HepG2 (cell line): ENCODE results near the gene INSRR. TPM values are rescaled to one million over a fixed set of nuclear protein-coding genes. Genes with fewer than 3 reads are reported as not detected.

Experiments
- ATM ChIP-seq: fragments of 450-650 bp; IDR thresholded peaks from 2 replicates; pipeline ENCODE4 v1.7.1; 2017; ENCODE audit warnings: mild to moderate bottlenecking, borderline replicate concordance
- EP300 ChIP-seq, 3 experiments: sonication (generic) in 1 of 3; formaldehyde crosslinking in 1 of 3; IDR thresholded peaks; 2 replicates each; pipeline versions ENCODE4 v1.5.1 to v1.6.1; 2011 to 2020; ENCODE audit warnings: low read depth in 2 of 3, low read length in 2 of 3, borderline replicate concordance in 1 of 3, improper control_type of control experiment in 1 of 3, mild to moderate bottlenecking in 1 of 3, missing genetic modification reagents in 1 of 3, moderate library complexity in 1 of 3
- FOXC1 ChIP-seq: sonication (generic); formaldehyde crosslinking; IDR thresholded peaks from 2 replicates; pipeline ENCODE4 v1.8.0; 2022; ENCODE audit warnings: mild to moderate bottlenecking, missing genetic modification reagents, borderline replicate concordance
- HDAC1 ChIP-seq: sonication (generic); formaldehyde crosslinking; IDR thresholded peaks from 2 replicates; pipeline ENCODE4 v1.5.1; 2020; ENCODE audit warnings: mild to moderate bottlenecking, missing genetic modification reagents
- HDAC2 ChIP-seq: sonication (generic); formaldehyde crosslinking; IDR thresholded peaks from 2 replicates; pipeline ENCODE4 v1.4.0; 2020; ENCODE audit warnings: missing genetic modification reagents
- HIVEP1 ChIP-seq: sonication (generic); formaldehyde crosslinking; IDR thresholded peaks from 2 replicates; pipeline ENCODE4 v1.4.0; 2020; ENCODE audit warnings: mild to moderate bottlenecking, missing genetic modification reagents
- IRX3 ChIP-seq: sonication (generic); formaldehyde crosslinking; IDR thresholded peaks from 2 replicates; pipeline ENCODE4 v1.8.1; 2023; ENCODE audit warnings: mild to moderate bottlenecking, low read depth, missing genetic modification reagents, borderline replicate concordance
- KDM1A ChIP-seq: IDR thresholded peaks from 2 replicates; pipeline ENCODE4 v1.6.1; 2016; ENCODE audit warnings: missing compliant biosample characterization
- NCOR1 ChIP-seq: fragments of 200-600 bp; sonication (generic); IDR thresholded peaks from 2 replicates; pipeline ENCODE4 v1.7.0; 2017; ENCODE audit warnings: antibody characterized with exemption, low read length, borderline replicate concordance
- NFIB ChIP-seq: sonication (generic); formaldehyde crosslinking; IDR thresholded peaks from 2 replicates; pipeline ENCODE4 v1.9.0; 2021; ENCODE audit warnings: missing genetic modification reagents, mild to moderate bottlenecking, borderline replicate concordance
- NKX3-1 ChIP-seq: sonication (generic); formaldehyde crosslinking; IDR thresholded peaks from 2 replicates; pipeline ENCODE4 v1.5.0; 2020; ENCODE audit warnings: missing genetic modification reagents
- NR2F6 ChIP-seq, 2 experiments: IDR thresholded peaks; 2 replicates each; pipeline ENCODE4 v1.6.1; 2016; ENCODE audit warnings: antibody characterized with exemption in 1 of 2, mild to moderate bottlenecking in 1 of 2
- PHF21A ChIP-seq: sonication (generic); formaldehyde crosslinking; IDR thresholded peaks from 2 replicates; pipeline ENCODE4 v1.5.0; 2020; ENCODE audit warnings: mild to moderate bottlenecking, missing genetic modification reagents
- SNAI1 ChIP-seq: sonication (generic); formaldehyde crosslinking; IDR thresholded peaks from 2 replicates; pipeline ENCODE4 v1.5.0; 2020; ENCODE audit warnings: mild to moderate bottlenecking, missing genetic modification reagents, borderline replicate concordance
- SP4 ChIP-seq: sonication (generic); formaldehyde crosslinking; IDR thresholded peaks from 2 replicates; pipeline ENCODE4 v1.8.1; 2023; ENCODE audit warnings: mild to moderate bottlenecking, missing genetic modification reagents
- TBX3 ChIP-seq: fragments of 450-650 bp; IDR thresholded peaks from 2 replicates; pipeline ENCODE4 v1.6.1; 2017; ENCODE audit warnings: antibody characterized with exemption, mild to moderate bottlenecking, inconsistent platforms, borderline replicate concordance
- ZBTB3 ChIP-seq: sonication (generic); formaldehyde crosslinking; IDR thresholded peaks from 2 replicates; pipeline ENCODE4 v1.4.0; 2020; ENCODE audit warnings: low read depth, mild to moderate bottlenecking, moderate library complexity, missing genetic modification reagents, borderline replicate concordance
- ZFAT ChIP-seq: sonication (generic); formaldehyde crosslinking; conservative IDR thresholded peaks from 2 replicates; pipeline ENCODE4 v1.8.1; 2023; ENCODE audit warnings: missing genetic modification reagents, inconsistent platforms
- ZNF143 ChIP-seq: sonication (generic); formaldehyde crosslinking; IDR thresholded peaks from 2 replicates; pipeline ENCODE4 v1.4.0; 2020; ENCODE audit warnings: missing genetic modification reagents
- ZNF563 ChIP-seq: sonication (generic); formaldehyde crosslinking; IDR thresholded peaks from 2 replicates; pipeline ENCODE4 v1.8.0; 2022; ENCODE audit warnings: mild to moderate bottlenecking, moderate library complexity, missing genetic modification reagents
- ZNF792 ChIP-seq: IDR thresholded peaks from 2 replicates; pipeline ENCODE4 v1.6.1; 2016
- polyA plus RNA-seq, 8 experiments: library from polyadenylated mRNA; depleted of rRNA in 3 of 8; stranded (reverse) in 7 of 8; unstranded in 1 of 8; fragments of >200 nt; fragmentation: Illumina TruSeq in 4 of 8; extraction: Trizol in 4 of 8; gene quantifications; 2 replicates each; pipeline versions ENCODE4 v1.2.1 to v1.2.3, GENCODE V29; 2011 to 2016; ENCODE audit warnings: low read depth in 4 of 8, missing spikeins in 1 of 8, mixed read lengths in 1 of 8; ENCODE audit not compliant: insufficient read depth in 1 of 8
- total RNA-seq, 5 experiments: library from RNA; depleted of rRNA; stranded (reverse); fragments of >200 nt; fragmentation: Illumina TruSeq; extraction: Trizol; gene quantifications; 2 replicates each; pipeline ENCODE4 v1.2.3, GENCODE V29; 2016; ENCODE audit warnings: low read depth in 1 of 5
- TF ChIP-seq, protein P1 (sequence below): sonication (generic); formaldehyde crosslinking; IDR thresholded peaks from 2 replicates; pipeline ENCODE4 v1.4.0; 2020; ENCODE audit warnings: missing genetic modification reagents, borderline replicate concordance
- TF ChIP-seq, protein P2 (sequence below): sonication (generic); formaldehyde crosslinking; IDR thresholded peaks from 2 replicates; pipeline ENCODE4 v1.4.0; 2020; ENCODE audit warnings: missing genetic modification reagents, low read depth, mild to moderate bottlenecking, borderline replicate concordance
- TF ChIP-seq, protein P3 (sequence below): sonication (generic); formaldehyde crosslinking; IDR thresholded peaks from 2 replicates; pipeline ENCODE4 v1.4.0; 2020; ENCODE audit warnings: missing genetic modification reagents
- TF ChIP-seq, protein P4 (sequence below): sonication (generic); formaldehyde crosslinking; IDR thresholded peaks from 2 replicates; pipeline ENCODE4 v1.8.1; 2023; ENCODE audit warnings: mild to moderate bottlenecking, missing genetic modification reagents, borderline replicate concordance

The INSRR gene
- total and polyA plus RNA-seq, 2 of the 13 experiments (the other 11 are each of a cell fraction or from before 2014, with no cell fraction given) = not detected

DNA sequence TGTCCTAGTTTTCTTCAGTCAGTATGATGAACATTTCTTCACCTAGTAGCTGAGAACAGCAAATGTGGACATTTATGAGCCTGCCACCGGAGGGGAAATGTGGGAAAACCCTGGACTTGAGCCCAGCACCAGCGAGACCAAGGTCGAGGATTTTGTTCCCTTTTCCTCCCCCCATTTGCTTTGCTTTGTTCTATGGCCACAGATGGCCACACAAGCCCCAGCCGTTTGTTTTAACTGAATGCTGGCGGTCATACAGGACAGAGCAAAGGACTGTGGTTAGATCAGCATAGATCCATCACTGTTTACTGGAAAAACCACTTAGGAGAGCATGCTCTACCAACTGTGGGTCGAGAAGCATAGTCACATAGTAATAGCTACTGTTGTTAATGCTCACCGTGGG, 63.1 kb downstream of the INSRR start (continued):
- TF ChIP-seq, protein P1, sequence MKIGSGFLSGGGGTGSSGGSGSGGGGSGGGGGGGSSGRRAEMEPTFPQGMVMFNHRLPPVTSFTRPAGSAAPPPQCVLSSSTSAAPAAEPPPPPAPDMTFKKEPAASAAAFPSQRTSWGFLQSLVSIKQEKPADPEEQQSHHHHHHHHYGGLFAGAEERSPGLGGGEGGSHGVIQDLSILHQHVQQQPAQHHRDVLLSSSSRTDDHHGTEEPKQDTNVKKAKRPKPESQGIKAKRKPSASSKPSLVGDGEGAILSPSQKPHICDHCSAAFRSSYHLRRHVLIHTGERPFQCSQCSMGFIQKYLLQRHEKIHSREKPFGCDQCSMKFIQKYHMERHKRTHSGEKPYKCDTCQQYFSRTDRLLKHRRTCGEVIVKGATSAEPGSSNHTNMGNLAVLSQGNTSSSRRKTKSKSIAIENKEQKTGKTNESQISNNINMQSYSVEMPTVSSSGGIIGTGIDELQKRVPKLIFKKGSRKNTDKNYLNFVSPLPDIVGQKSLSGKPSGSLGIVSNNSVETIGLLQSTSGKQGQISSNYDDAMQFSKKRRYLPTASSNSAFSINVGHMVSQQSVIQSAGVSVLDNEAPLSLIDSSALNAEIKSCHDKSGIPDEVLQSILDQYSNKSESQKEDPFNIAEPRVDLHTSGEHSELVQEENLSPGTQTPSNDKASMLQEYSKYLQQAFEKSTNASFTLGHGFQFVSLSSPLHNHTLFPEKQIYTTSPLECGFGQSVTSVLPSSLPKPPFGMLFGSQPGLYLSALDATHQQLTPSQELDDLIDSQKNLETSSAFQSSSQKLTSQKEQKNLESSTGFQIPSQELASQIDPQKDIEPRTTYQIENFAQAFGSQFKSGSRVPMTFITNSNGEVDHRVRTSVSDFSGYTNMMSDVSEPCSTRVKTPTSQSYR (CRISPR knock-in tag) = peak; percentile 79; the same call in 1 of the 2 replicates
- no peak for TF ChIP-seq ZFAT
- no peak for TF ChIP-seq FOXC1 (CRISPR knock-in tag)
- TF ChIP-seq NCOR1 = peak; percentile 34; the same call in 1 of the 2 replicates
- no peak for TF ChIP-seq SNAI1 (CRISPR knock-in tag)
- TF ChIP-seq ZNF143 = peak; percentile 73
- TF ChIP-seq HDAC1 = peak; percentile 45; the same call in 1 of the 2 replicates
- TF ChIP-seq EP300 (IDR thresholded peaks at IDR 0.05; ENCODE audit: low read depth in 2 of 2, low read length in 2 of 2) = peak in 1 of 2 experiments; percentile 55; a peak in 1 of 4 replicates
- no peak; the same call in 1 of the 2 replicates for TF ChIP-seq EP300 (CRISPR knock-in tag; IDR thresholded peaks at IDR 0.05; ENCODE audit: borderline replicate concordance)
- no peak for TF ChIP-seq IRX3 (CRISPR knock-in tag)
- TF ChIP-seq ATM = no peak
- TF ChIP-seq, protein P2, sequence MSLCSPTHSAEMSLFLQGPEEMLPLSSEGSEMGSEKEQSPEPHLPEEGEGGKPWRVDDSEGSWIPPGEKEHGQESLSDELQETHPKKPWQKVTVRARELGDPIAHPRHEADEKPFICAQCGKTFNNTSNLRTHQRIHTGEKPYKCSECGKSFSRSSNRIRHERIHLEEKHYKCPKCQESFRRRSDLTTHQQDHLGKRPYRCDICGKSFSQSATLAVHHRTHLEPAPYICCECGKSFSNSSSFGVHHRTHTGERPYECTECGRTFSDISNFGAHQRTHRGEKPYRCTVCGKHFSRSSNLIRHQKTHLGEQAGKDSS (CRISPR knock-in tag) = no peak
- peak; percentile 56; the same call in 1 of the 2 replicates for TF ChIP-seq PHF21A
- TF ChIP-seq, protein P3, sequence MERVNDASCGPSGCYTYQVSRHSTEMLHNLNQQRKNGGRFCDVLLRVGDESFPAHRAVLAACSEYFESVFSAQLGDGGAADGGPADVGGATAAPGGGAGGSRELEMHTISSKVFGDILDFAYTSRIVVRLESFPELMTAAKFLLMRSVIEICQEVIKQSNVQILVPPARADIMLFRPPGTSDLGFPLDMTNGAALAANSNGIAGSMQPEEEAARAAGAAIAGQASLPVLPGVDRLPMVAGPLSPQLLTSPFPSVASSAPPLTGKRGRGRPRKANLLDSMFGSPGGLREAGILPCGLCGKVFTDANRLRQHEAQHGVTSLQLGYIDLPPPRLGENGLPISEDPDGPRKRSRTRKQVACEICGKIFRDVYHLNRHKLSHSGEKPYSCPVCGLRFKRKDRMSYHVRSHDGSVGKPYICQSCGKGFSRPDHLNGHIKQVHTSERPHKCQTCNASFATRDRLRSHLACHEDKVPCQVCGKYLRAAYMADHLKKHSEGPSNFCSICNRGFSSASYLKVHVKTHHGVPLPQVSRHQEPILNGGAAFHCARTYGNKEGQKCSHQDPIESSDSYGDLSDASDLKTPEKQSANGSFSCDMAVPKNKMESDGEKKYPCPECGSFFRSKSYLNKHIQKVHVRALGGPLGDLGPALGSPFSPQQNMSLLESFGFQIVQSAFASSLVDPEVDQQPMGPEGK (CRISPR knock-in tag) = peak; percentile 73
- TF ChIP-seq, protein P4, sequence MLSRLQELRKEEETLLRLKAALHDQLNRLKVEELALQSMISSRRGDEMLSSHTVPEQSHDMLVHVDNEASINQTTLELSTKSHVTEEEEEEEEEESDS (CRISPR knock-in tag) = no peak
- peak; percentile 64; the same call in 1 of the 2 replicates for TF ChIP-seq KDM1A (CRISPR knock-in tag)
- TF ChIP-seq ZBTB3 (CRISPR knock-in tag) = no peak
- TF ChIP-seq NKX3-1 (CRISPR knock-in tag) = no peak
- TF ChIP-seq SP4 (CRISPR knock-in tag) = no peak
- no peak for TF ChIP-seq NFIB (CRISPR knock-in tag)
- peak; percentile 22; the same call in 1 of the 2 replicates for TF ChIP-seq TBX3
- TF ChIP-seq ZNF563 = 0 out of 2 replicates have a peak, but pooled peaks have one; percentile 43
- TF ChIP-seq HDAC2 (CRISPR knock-in tag) = peak; percentile 29; the same call in 1 of the 2 replicates
- peak; percentile 20; the same call in 1 of the 2 replicates for TF ChIP-seq NR2F6 (IDR thresholded peaks at IDR 0.05)
- peak; percentile 55; the same call in 1 of the 2 replicates for TF ChIP-seq NR2F6 (CRISPR knock-in tag; IDR thresholded peaks at IDR 0.05)
- TF ChIP-seq HIVEP1 = no peak
- 0 out of 2 replicates have a peak, but pooled peaks have one; percentile 26 for TF ChIP-seq ZNF792 (CRISPR knock-in tag)
